ENCODE results near the gene STYXL1.
"Not testable (repeated sequence)": the region's sequence is repeated elsewhere in the genome, so short reads cannot be mapped to it uniquely, and the experiment has no call there.

STYXL1 gene

GRCh38 chr7:76047811-76048667 is at the start of gene STYXL1, which contains the start of gene MDH2:
STYXL1 (minus strand) TSS chr7:76048000; CDS start chr7:76030523, 17,477 bp downstream.
MDH2 (plus strand) TSS chr7:76048106; CDS start chr7:76048161, 55 bp downstream.
- DNase-seq: peak; percentile 79

- no peak for DNase-seq
Observed at GRCh38 chr7:76095908-76096307, 48.1 kb upstream of the STYXL1 start.

GRCh38 chr7:76094326-76094725 is 46.5 kb upstream of the STYXL1 start:
- not testable (repeated sequence) for DNase-seq

GRCh38 chr7:76093531-76093930 is 45.7 kb upstream of the STYXL1 start:
- DNase-seq: not testable (repeated sequence)

GRCh38 chr7:76091506-76091905 is 43.7 kb upstream of the STYXL1 start:
- DNase-seq: no peak

- DNase-seq: no peak
Observed at GRCh38 chr7:76089865-76090475, 42.2 kb upstream of the STYXL1 start.

- not testable (repeated sequence) for DNase-seq
Observed at GRCh38 chr7:76087362-76087791, 39.6 kb upstream of the STYXL1 start.

GRCh38 chr7:76086070-76086469 is 38.3 kb upstream of the STYXL1 start:
- DNase-seq: no peak

GRCh38 chr7:76084115-76084514 is 36.3 kb upstream of the STYXL1 start:
- not testable (repeated sequence) for DNase-seq

- DNase-seq: no peak
Observed at GRCh38 chr7:76080204-76080603, 32.4 kb upstream of the STYXL1 start.

- DNase-seq: no peak
Observed at GRCh38 chr7:76077435-76077834, 29.6 kb upstream of the STYXL1 start.

GRCh38 chr7:76076995-76077394 is 29.2 kb upstream of the STYXL1 start:
- DNase-seq: no peak

GRCh38 chr7:76074972-76075370 is 27.2 kb upstream of the STYXL1 start:
- no peak for DNase-seq

GRCh38 chr7:76074306-76074971 is 26.6 kb upstream of the STYXL1 start:
- no peak for DNase-seq

- DNase-seq: no peak
Observed at GRCh38 chr7:76073335-76073990, 25.7 kb upstream of the STYXL1 start.

GRCh38 chr7:76072243-76073148 is 24.7 kb upstream of the STYXL1 start:
- no peak for DNase-seq

- DNase-seq: no peak
Observed at GRCh38 chr7:76071316-76072242, 23.8 kb upstream of the STYXL1 start.

GRCh38 chr7:76069238-76069638 is 21.4 kb upstream of the STYXL1 start:
- DNase-seq: peak; percentile 49

- DNase-seq: no peak
Observed at GRCh38 chr7:76066716-76067503, 19.1 kb upstream of the STYXL1 start.

Measured in NCI-H2227 treated with DMSO at 0.1 percent for 48 hours (cell line).